H9 (cell line): Measurements from ENCODE around the gene NPTXR. TPM values are rescaled to one million over a fixed set of nuclear protein-coding genes. Genes with fewer than 3 reads are reported as not detected.

Experiments
- DNase-seq: peaks from one replicate; pipeline ENCODE4 v3.0.0-alpha.2; 2017
- H2AFZ ChIP-seq: one replicate; pipeline ENCODE4 v1.6.1; 2013; ENCODE audit warnings: mild to moderate bottlenecking, low read length, control low read depth, moderate library complexity
- H2AK5ac ChIP-seq: 2 replicates; pipeline ENCODE4 v1.6.1; 2013; ENCODE audit warnings: low read length, control low read depth, mixed read lengths; ENCODE audit not compliant: insufficient read length
- H2BK120ac ChIP-seq: one replicate; pipeline ENCODE4 v1.6.1; 2013; ENCODE audit warnings: low read depth, mild to moderate bottlenecking, low read length, control low read depth, inconsistent platforms; ENCODE audit not compliant: poor library complexity, severe bottlenecking
- H2BK12ac ChIP-seq: 2 replicates; pipeline ENCODE4 v1.6.1; 2013; ENCODE audit warnings: low read length, control low read depth, mixed read lengths, low read depth; ENCODE audit not compliant: insufficient read length
- H2BK15ac ChIP-seq: 2 replicates; pipeline ENCODE4 v1.6.1; 2013; ENCODE audit warnings: low read depth, low read length, control low read depth
- H2BK20ac ChIP-seq: one replicate; pipeline ENCODE4 v1.6.1; 2013; ENCODE audit warnings: low read depth, mild to moderate bottlenecking, low read length, control low read depth, inconsistent platforms; ENCODE audit not compliant: poor library complexity, severe bottlenecking
- H2BK5ac ChIP-seq: 2 replicates; pipeline ENCODE4 v1.6.1; 2013; ENCODE audit warnings: low read length, control low read depth, mixed read lengths; ENCODE audit not compliant: insufficient read length
- H3K14ac ChIP-seq: 2 replicates; pipeline ENCODE4 v1.6.1; 2013; ENCODE audit warnings: low read length, control low read depth; ENCODE audit not compliant: insufficient read depth
- H3K18ac ChIP-seq: 2 replicates; pipeline ENCODE4 v1.6.1; 2013; ENCODE audit warnings: low read depth, mild to moderate bottlenecking, mixed read lengths, low read length, control low read depth; ENCODE audit not compliant: insufficient read length
- H3K23ac ChIP-seq: 2 replicates; pipeline ENCODE4 v1.6.1; 2013; ENCODE audit warnings: low read length, control low read depth, mixed read lengths, low read depth; ENCODE audit not compliant: insufficient read length
- H3K23me2 ChIP-seq: 2 replicates; pipeline ENCODE4 v1.6.1; 2013; ENCODE audit warnings: low read depth, mild to moderate bottlenecking, mixed read lengths, low read length, control low read depth; ENCODE audit not compliant: insufficient read length, poor library complexity, severe bottlenecking
- H3K27ac ChIP-seq: 2 replicates; pipeline ENCODE4 v1.5.1; 2013; ENCODE audit warnings: low read length, control low read depth, mixed read lengths, low read depth; ENCODE audit not compliant: insufficient read length
- H3K27me3 ChIP-seq: 2 replicates; pipeline ENCODE4 v1.6.1; 2013; ENCODE audit warnings: low read length, control low read depth, inconsistent platforms; ENCODE audit not compliant: insufficient read depth
- H3K4ac ChIP-seq: 2 replicates; pipeline ENCODE4 v1.6.1; 2013; ENCODE audit warnings: low read depth, mild to moderate bottlenecking, control low read depth, inconsistent platforms, low read length, moderate library complexity
- H3K4me1 ChIP-seq: 2 replicates; pipeline ENCODE4 v1.6.1; 2013; ENCODE audit warnings: low read length, control low read depth, inconsistent platforms; ENCODE audit not compliant: insufficient read depth
- H3K4me2 ChIP-seq: 2 replicates; pipeline ENCODE4 v1.6.1; 2013; ENCODE audit warnings: low read length, control low read depth, mixed read lengths; ENCODE audit not compliant: insufficient read length, insufficient read depth
- H3K56ac ChIP-seq: 2 replicates; pipeline ENCODE4 v1.6.1; 2013; ENCODE audit warnings: low read depth, mild to moderate bottlenecking, mixed read lengths, low read length, control low read depth; ENCODE audit not compliant: insufficient read length
- H3K79me1 ChIP-seq: 2 replicates; pipeline ENCODE4 v1.6.1; 2013; ENCODE audit warnings: low read depth, mild to moderate bottlenecking, moderate library complexity, low read length, control low read depth, inconsistent platforms; ENCODE audit not compliant: insufficient read depth, poor library complexity, severe bottlenecking
- H3K79me2 ChIP-seq: 2 replicates; pipeline ENCODE4 v1.6.1; 2013; ENCODE audit warnings: low read length, control low read depth, inconsistent platforms; ENCODE audit not compliant: insufficient read depth
- H3K9ac ChIP-seq: 2 replicates; pipeline ENCODE4 v1.6.1; 2013; ENCODE audit warnings: low read length, control low read depth, mixed read lengths; ENCODE audit not compliant: insufficient read length; ENCODE audit errors: extremely low read depth
- H3K9me3 ChIP-seq: one replicate; pipeline ENCODE4 v1.6.1; 2013; ENCODE audit warnings: low read depth, low read length, inconsistent platforms; ENCODE audit not compliant: control insufficient read depth
- H3T11ph ChIP-seq: one replicate; pipeline ENCODE4 v1.6.1; 2013; ENCODE audit warnings: mild to moderate bottlenecking, low read length, control low read depth, inconsistent platforms
- H4K20me1 ChIP-seq: one replicate; pipeline ENCODE4 v1.6.1; 2013; ENCODE audit not compliant: control insufficient read depth, insufficient read length, insufficient read depth
- H4K5ac ChIP-seq: 2 replicates; pipeline ENCODE4 v1.6.1; 2013; ENCODE audit warnings: low read depth, mild to moderate bottlenecking, mixed read lengths, low read length, control low read depth; ENCODE audit not compliant: insufficient read length
- H4K8ac ChIP-seq: replicated peaks from 2 replicates; pipeline ENCODE4 v1.6.1; 2013; ENCODE audit warnings: low read length, control low read depth, mixed read lengths, low read depth; ENCODE audit not compliant: insufficient read length
- H4K91ac ChIP-seq: 2 replicates; pipeline ENCODE4 v1.6.1; 2013; ENCODE audit warnings: low read depth, mild to moderate bottlenecking, moderate library complexity, mixed read lengths, low read length, control low read depth; ENCODE audit not compliant: insufficient read length
- H3K27ac Mint-ChIP-seq, 3 experiments: 2 replicates in 2 of 3; 3 replicates in 1 of 3; pipeline ENCODE4 v1.8.0; 2020 to 2021; ENCODE audit warnings: mixed read lengths in 3 of 3, mild to moderate bottlenecking in 1 of 3, moderate library complexity in 1 of 3
- H3K27me3 Mint-ChIP-seq: 2 replicates; pipeline ENCODE4 v1.8.0; 2021; ENCODE audit warnings: low read depth, mild to moderate bottlenecking, moderate library complexity, mixed read lengths
- H3K36me3 Mint-ChIP-seq, 3 experiments: 2 replicates in 2 of 3; 3 replicates in 1 of 3; pipeline ENCODE4 v1.8.0; 2020 to 2021; ENCODE audit warnings: low read depth in 3 of 3, mixed read lengths in 3 of 3; ENCODE audit not compliant: insufficient read depth in 1 of 3
- H3K4me1 Mint-ChIP-seq, 2 experiments: 2 replicates each; pipeline ENCODE4 v1.8.0; 2020; ENCODE audit warnings: mixed read lengths in 2 of 2
- H3K4me3 Mint-ChIP-seq, 2 experiments: 2 replicates in 1 of 2; 3 replicates in 1 of 2; pipeline ENCODE4 v1.8.0; 2020 to 2021; ENCODE audit warnings: mild to moderate bottlenecking in 2 of 2, mixed read lengths in 2 of 2, moderate library complexity in 1 of 2
- H3K9me3 Mint-ChIP-seq, 2 experiments: 2 replicates in 1 of 2; 3 replicates in 1 of 2; pipeline ENCODE4 v1.8.0; 2020; ENCODE audit warnings: mild to moderate bottlenecking in 2 of 2, mixed read lengths in 2 of 2, moderate library complexity in 1 of 2
- WGBS: extraction: QIAGEN DNeasy Blood & Tissue Kit; methylation state at CpG from one replicate; pipeline ENCODE4 v1.1.7; 2013; ENCODE audit warnings: missing lambda C conversion rate, low lambda C conversion rate, mixed read lengths; ENCODE audit not compliant: insufficient read length; ENCODE audit errors: extremely low coverage; 5-methylcytosine and 5-hydroxymethylcytosine counted together
- total RNA-seq: library from RNA; stranded (reverse); gene quantifications from 2 replicates; pipeline ENCODE4 v1.2.1, GENCODE V29; 2021
- TF ChIP-seq, protein P1 (sequence below): fragments of 200-600 bp; sonication (generic); conservative IDR thresholded peaks from 3 replicates; pipeline ENCODE4 v1.8.0; 2021; ENCODE audit warnings: antibody characterized with exemption, mild to moderate bottlenecking

The NPTXR gene
- total RNA-seq, 1 experiment from 2014 or later: 8.1 TPM

DNA sequence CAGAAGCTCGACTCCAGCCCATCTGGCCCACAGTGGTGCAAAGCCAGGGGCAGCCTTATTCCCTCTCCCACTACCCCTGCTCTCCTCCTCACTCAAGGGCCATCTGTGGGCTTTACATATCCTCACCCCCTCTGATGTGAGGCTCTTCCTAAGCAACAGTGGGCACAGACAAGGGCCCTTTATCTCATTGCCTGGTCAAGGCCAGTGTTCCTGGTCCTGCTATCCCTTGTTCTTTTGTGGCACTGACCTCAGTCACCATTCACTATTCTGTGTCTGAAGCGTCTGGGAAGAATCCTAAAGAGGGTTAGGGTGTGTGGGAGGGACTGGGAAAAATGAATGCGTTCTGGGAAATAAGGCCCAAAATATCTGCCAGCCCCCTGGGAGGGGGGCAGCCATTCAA, 57.2 kb downstream of the NPTXR start:
- Mint-ChIP-seq H3K4me1 (peaks cover 8 to 13% of the 10 kb centered on the region in 2 experiments), H3K4me3 (no peak overlapping the region), H3K27me3 (no peaks in the 10 kb centered on the region), H3K9me3 (no peaks in the 10 kb centered on the region), H3K27ac (no peak overlapping the region), H3K36me3 (peaks cover 0 to 2% (median 0%) of the 10 kb centered on the region in 3 experiments; a peak in 1 of 7 replicates)
- no peak overlapping the region for H3K4me2 ChIP-seq
- no peaks in the 10 kb centered on the region for H3K79me1 ChIP-seq
- H3K18ac ChIP-seq: no peak overlapping the region
- no peaks in the 10 kb centered on the region for H3K23me2 ChIP-seq
- H4K5ac ChIP-seq: no peak overlapping the region
- H2AK5ac ChIP-seq: no peak overlapping the region
- no peak overlapping the region for H2AFZ ChIP-seq
- H3K9ac ChIP-seq: no peak overlapping the region
- H2BK15ac ChIP-seq: no peak overlapping the region
- no peak overlapping the region for H2BK5ac ChIP-seq
- H2BK120ac ChIP-seq: no peak overlapping the region
- no peak overlapping the region for H3K27ac ChIP-seq
- TF ChIP-seq, protein P1, sequence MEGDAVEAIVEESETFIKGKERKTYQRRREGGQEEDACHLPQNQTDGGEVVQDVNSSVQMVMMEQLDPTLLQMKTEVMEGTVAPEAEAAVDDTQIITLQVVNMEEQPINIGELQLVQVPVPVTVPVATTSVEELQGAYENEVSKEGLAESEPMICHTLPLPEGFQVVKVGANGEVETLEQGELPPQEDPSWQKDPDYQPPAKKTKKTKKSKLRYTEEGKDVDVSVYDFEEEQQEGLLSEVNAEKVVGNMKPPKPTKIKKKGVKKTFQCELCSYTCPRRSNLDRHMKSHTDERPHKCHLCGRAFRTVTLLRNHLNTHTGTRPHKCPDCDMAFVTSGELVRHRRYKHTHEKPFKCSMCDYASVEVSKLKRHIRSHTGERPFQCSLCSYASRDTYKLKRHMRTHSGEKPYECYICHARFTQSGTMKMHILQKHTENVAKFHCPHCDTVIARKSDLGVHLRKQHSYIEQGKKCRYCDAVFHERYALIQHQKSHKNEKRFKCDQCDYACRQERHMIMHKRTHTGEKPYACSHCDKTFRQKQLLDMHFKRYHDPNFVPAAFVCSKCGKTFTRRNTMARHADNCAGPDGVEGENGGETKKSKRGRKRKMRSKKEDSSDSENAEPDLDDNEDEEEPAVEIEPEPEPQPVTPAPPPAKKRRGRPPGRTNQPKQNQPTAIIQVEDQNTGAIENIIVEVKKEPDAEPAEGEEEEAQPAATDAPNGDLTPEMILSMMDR: no peak
- H4K20me1 ChIP-seq: no peaks in the 10 kb centered on the region
- H3T11ph ChIP-seq: no peak overlapping the region
- H3K4ac ChIP-seq: no peak overlapping the region
- no peak for DNase-seq
- no peaks in the 10 kb centered on the region for H3K79me2 ChIP-seq
- no peaks in the 10 kb centered on the region for H3K9me3 ChIP-seq
- no CpG with 5 or more reads among the region's 3 CpGs for WGBS
- no peak overlapping the region for H3K23ac ChIP-seq
- H2BK20ac ChIP-seq: no peak overlapping the region
- no peaks in the 10 kb centered on the region for H3K27me3 ChIP-seq
- H3K56ac ChIP-seq: no peak overlapping the region
- H3K14ac ChIP-seq: no peak overlapping the region
- H4K91ac ChIP-seq: no peak overlapping the region
- no peak overlapping the region for H4K8ac ChIP-seq
- H3K4me1 ChIP-seq: no peaks in the 10 kb centered on the region
- H2BK12ac ChIP-seq: peak overlapping the region; percentile 21
